ENCODE data around the gene SLC38A3.

GRCh38 chr3:50167841-50168209, 37.2 kb upstream of the SLC38A3 start:
- no peak for TF ChIP-seq CTCF (IDR thresholded peaks at IDR 0.05; ENCODE audit: low read depth, low read length)
- TF ChIP-seq, protein P1, sequence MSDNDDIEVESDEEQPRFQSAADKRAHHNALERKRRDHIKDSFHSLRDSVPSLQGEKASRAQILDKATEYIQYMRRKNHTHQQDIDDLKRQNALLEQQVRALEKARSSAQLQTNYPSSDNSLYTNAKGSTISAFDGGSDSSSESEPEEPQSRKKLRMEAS (IDR thresholded peaks at IDR 0.05; ENCODE audit: low read depth, low read length), result no peak
- TF ChIP-seq POLR2A (IDR thresholded peaks at IDR 0.05; ENCODE audit: extremely low read depth, insufficient read length), result no peak

All from NB4 (cell line).